Loucy (cell line): ENCODE data around the gene HDAC6.

Experiments used
- CTCF ChIP-seq: fragments of 200-600 bp; sonication (generic); conservative IDR thresholded peaks from 2 replicates; pipeline ENCODE4 v1.5.1; 2014; ENCODE audit warnings: mild to moderate bottlenecking, antibody characterized with exemption, low read length
- EZH2phosphoT487 ChIP-seq: fragments of 200-600 bp; IDR thresholded peaks from 2 replicates; pipeline ENCODE4 v1.6.1; 2018; ENCODE audit warnings: antibody characterized with exemption, mild to moderate bottlenecking, moderate library complexity, borderline replicate concordance

GRCh38 chrX:48815266-48815665 lies 13.4 kb downstream of the HDAC6 start:
- TF ChIP-seq CTCF, result no peak
- no peak for TF ChIP-seq EZH2phosphoT487
